GM04503 (cell line): ENCODE results near the gene SUPT4H1.

Experiments used
- DNase-seq: peaks from one replicate; pipeline ENCODE4 v3.0.0-alpha.2; 2012; ENCODE audit warnings: low read depth

Gene SUPT4H1

GRCh38 chr17:58339755-58340404 is 12.1 kb downstream of the SUPT4H1 start:
- DNase-seq = no peak

- no peak for DNase-seq
Measured at GRCh38 chr17:58338841-58339754, 12.9 kb downstream of the SUPT4H1 start.

- DNase-seq = no peak
Measured at GRCh38 chr17:58338454-58338840, 13.6 kb downstream of the SUPT4H1 start.

GRCh38 chr17:58337600-58338453 is 14.2 kb downstream of the SUPT4H1 start:
- peak; percentile 71 for DNase-seq

GRCh38 chr17:58337210-58337599 is 14.8 kb downstream of the SUPT4H1 start:
- no peak for DNase-seq

GRCh38 chr17:58336456-58337209 is 15.4 kb downstream of the SUPT4H1 start:
- DNase-seq = peak; percentile 28

GRCh38 chr17:58335779-58336455 is 16.1 kb downstream of the SUPT4H1 start:
- DNase-seq = no peak

- DNase-seq = no peak
Measured at GRCh38 chr17:58335061-58335731, 16.8 kb downstream of the SUPT4H1 start.

GRCh38 chr17:58334661-58335060 is 17.3 kb downstream of the SUPT4H1 start:
- no peak for DNase-seq

- no peak for DNase-seq
Measured at GRCh38 chr17:58334256-58334655, 17.7 kb downstream of the SUPT4H1 start.

GRCh38 chr17:58333736-58334207 is 18.2 kb downstream of the SUPT4H1 start:
- DNase-seq = no peak

- no peak for DNase-seq
Measured at GRCh38 chr17:58332778-58333735, 18.9 kb downstream of the SUPT4H1 start.

GRCh38 chr17:58331815-58332777 is 19.9 kb downstream of the SUPT4H1 start:
- no peak for DNase-seq

GRCh38 chr17:58330997-58331814 is 20.8 kb downstream of the SUPT4H1 start:
- no peak for DNase-seq

- DNase-seq = no peak
Measured at GRCh38 chr17:58330538-58330996, 21.4 kb downstream of the SUPT4H1 start.

GRCh38 chr17:58329810-58330537 is 22.0 kb downstream of the SUPT4H1 start:
- DNase-seq = no peak
